ENCODE measurements around the gene SCGN. TPM values are rescaled to one million over a fixed set of nuclear protein-coding genes. Genes with fewer than 3 reads are reported as not detected.

The SCGN gene
- 3.2 TPM for total RNA-seq

GRCh38 chr6:25652007-25652515, at the start of gene SCGN:
Gene SCGN, plus strand, starts transcription at chr6:25652215. Its CDS starts 189 bp downstream, at chr6:25652404.
- peak; percentile 74 for DNase-seq (ENCODE audit: low spot score)

- no peak for DNase-seq (ENCODE audit: low spot score)
These were observed 49.4 kb upstream of the SCGN start for GRCh38 chr6:25602674-25602982.

GRCh38 chr6:25603251-25603650, 48.8 kb upstream of the SCGN start:
- no peak for DNase-seq (ENCODE audit: low spot score)

- DNase-seq (ENCODE audit: low spot score), result no peak
These were observed 45.9 kb upstream of the SCGN start for GRCh38 chr6:25606151-25606550.

GRCh38 chr6:25608558-25609174, 43.3 kb upstream of the SCGN start:
- no peak for DNase-seq (ENCODE audit: low spot score)

GRCh38 chr6:25612666-25613065, 39.3 kb upstream of the SCGN start:
- no peak for DNase-seq (ENCODE audit: low spot score)

- no peak for DNase-seq (ENCODE audit: low spot score)
These were observed 38.6 kb upstream of the SCGN start for GRCh38 chr6:25613415-25613814.

- DNase-seq (ENCODE audit: low spot score), result no peak
These were observed 38.0 kb upstream of the SCGN start for GRCh38 chr6:25614052-25614451.

GRCh38 chr6:25615471-25615870, 36.5 kb upstream of the SCGN start:
- no peak for DNase-seq (ENCODE audit: low spot score)

- DNase-seq (ENCODE audit: low spot score), result no peak
These were observed 34.0 kb upstream of the SCGN start for GRCh38 chr6:25617997-25618396.

GRCh38 chr6:25619217-25619616, 32.8 kb upstream of the SCGN start:
- DNase-seq (ENCODE audit: low spot score), result no peak

GRCh38 chr6:25620391-25620790, 31.6 kb upstream of the SCGN start:
- no peak for DNase-seq (ENCODE audit: low spot score)

- DNase-seq (ENCODE audit: low spot score), result no peak
These were observed 28.9 kb upstream of the SCGN start for GRCh38 chr6:25623065-25623464.

GRCh38 chr6:25623879-25624278, 28.1 kb upstream of the SCGN start:
- no peak for DNase-seq (ENCODE audit: low spot score)

- DNase-seq (ENCODE audit: low spot score), result no peak
These were observed 25.0 kb upstream of the SCGN start for GRCh38 chr6:25627001-25627400.

- DNase-seq (ENCODE audit: low spot score), result no peak
These were observed 23.4 kb upstream of the SCGN start for GRCh38 chr6:25628471-25629197.

- no peak for DNase-seq (ENCODE audit: low spot score)
These were observed 22.8 kb upstream of the SCGN start for GRCh38 chr6:25629198-25629576.

- DNase-seq (ENCODE audit: low spot score), result no peak
These were observed 21.3 kb upstream of the SCGN start for GRCh38 chr6:25630508-25631278.

GRCh38 chr6:25635886-25636317, 16.1 kb upstream of the SCGN start:
- DNase-seq (ENCODE audit: low spot score), result no peak

- no peak for DNase-seq (ENCODE audit: low spot score)
These were observed 14.8 kb upstream of the SCGN start for GRCh38 chr6:25637211-25637610.

- DNase-seq (ENCODE audit: low spot score), result peak; percentile 44
These were observed 14.0 kb upstream of the SCGN start for GRCh38 chr6:25637960-25638434.

- no peak for DNase-seq (ENCODE audit: low spot score)
These were observed 12.4 kb upstream of the SCGN start for GRCh38 chr6:25639653-25640052.

- no peak for DNase-seq (ENCODE audit: low spot score)
These were observed 11.6 kb upstream of the SCGN start for GRCh38 chr6:25640446-25640845.

All from mucosa of gallbladder (tissue), 1 donor.